GM19023 (cell line): ENCODE data around the gene GNLY.

Source experiments
- ATAC-seq: cut with Tn5 transposase; IDR thresholded peaks from one replicate; pipeline ENCODE4 v1.9.1; 2021; ENCODE audit warnings: mild to moderate bottlenecking, moderate library complexity; ENCODE audit not compliant: unreplicated experiment

GNLY gene

DNA sequence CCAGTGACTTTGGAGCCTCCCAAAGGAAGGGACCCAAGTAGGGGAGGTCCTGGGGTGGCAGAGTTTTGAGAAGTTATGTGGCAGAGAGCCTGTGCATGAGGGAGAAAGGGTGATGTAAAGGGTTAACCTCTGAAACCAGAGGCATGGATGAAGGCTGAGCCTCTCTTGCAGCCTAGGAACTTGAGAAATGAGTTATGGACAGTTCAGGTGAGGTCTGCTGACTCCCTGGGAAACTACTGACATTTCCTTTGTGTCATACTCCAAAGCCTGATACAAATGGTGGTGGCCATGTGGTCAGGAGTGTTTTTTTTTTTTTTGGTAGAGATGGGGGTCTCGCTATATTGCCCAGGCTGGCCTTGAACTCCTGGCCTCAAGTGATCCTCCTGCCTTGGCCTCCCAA is 12.4 kb upstream of the GNLY start:
- ATAC-seq, result no peak

DNA sequence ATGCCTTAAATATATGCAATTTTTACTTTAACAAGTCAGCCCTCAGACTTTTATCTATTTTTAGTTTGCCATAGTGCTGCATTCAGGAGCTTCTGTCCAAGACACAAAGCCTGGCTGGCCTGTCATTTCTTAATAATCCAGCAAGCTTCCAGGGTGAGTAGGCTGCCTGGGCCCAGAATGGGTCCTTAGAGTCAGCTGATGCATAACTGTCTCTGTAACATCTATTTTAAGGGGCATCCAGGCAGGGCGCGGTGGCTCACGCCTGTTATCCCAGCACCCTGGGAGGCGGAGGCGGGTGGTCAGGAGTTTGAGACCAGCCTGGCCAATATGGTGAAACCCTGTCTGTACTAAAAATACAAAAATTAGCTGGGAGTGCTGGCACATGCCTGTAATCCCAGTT is 11.8 kb upstream of the GNLY start:
- no peak for ATAC-seq

DNA sequence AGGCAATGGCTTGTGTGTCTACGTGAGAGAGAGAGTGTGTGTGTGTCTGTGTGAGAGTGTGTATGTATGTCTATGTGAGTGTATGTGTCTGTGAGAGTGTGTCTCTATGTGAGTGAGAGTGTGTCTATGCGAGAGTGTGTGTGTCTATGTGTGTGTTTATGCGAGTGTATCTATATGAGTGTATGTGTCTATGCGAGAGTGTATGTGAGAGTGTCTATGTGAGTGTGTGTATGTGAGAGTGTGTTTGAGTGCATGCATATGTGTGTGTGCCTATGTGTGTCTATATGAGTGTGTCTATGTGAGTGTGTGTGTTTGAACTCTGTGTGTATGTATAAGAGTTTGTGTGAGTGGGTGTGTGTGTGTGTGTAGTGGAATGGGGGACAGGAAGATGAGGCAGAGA is 9.8 kb upstream of the GNLY start:
- no peak for ATAC-seq

DNA sequence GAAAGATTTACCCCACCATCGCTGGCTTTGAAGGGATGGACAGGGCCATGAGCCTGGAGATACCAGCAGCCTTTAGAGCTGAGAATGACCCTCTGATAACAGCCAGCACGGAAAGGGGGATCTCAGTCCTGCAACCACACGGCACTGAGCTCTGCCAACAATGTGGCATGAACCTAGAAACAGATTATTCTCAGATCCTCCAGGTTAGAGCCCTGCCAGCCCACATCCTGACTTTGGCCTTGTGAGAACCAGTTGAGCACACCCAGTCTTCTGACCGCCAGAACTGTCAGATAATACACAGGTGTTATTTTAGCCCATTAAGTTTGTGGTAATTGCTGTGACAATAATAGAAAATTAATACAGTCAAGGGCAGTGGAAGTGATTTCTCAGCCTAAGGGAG is 9.4 kb upstream of the GNLY start:
- no peak for ATAC-seq

DNA sequence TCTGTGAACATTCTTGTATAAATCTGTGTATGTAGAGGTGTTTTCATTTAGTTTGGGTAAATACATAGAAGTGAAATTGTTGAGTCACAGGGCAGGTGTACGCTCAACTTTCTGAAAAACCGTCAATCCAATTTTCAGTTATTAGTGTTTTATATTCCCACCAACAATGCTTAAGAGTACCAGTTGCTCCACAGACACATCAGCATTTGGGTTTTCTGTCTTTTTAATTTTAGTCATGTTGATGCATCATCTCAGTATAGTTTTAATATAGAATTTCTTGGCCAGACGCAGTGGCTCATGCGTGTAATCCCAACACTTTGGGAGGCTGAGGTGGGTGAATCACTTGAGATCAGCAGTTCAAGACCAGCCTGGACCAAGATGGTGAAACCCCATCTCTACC is 3.2 kb upstream of the GNLY start:
- no peak for ATAC-seq

DNA sequence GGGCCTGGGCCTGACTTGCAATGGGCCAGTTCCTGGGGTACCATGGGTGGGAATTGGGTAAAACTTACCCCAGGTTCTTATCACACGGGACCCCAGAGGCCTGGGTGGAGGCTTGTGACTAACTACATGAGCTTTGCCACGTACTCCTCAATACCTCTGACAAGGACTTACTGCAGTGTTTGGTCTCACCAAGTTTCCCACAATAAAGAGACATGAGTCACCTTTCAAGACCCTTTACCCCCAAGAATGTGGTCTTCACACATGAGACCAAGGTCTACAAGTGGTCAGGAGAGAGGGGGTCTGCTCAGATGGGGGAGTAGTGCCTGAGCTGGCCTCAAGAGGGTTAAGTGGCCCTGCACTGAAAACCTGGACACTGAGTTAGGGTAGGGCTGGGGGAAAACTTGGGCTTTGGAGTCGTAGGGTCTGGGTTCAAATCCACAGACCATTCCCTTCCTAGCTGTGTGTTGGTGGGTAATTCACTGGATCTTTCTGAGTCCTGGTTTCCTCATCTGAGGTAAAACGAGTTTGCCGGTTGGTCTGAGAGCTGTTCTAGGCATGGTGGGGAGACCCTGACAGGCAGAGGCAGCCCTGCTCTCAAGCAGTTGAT is 2.0 kb upstream of the GNLY start:
- no peak for ATAC-seq

DNA sequence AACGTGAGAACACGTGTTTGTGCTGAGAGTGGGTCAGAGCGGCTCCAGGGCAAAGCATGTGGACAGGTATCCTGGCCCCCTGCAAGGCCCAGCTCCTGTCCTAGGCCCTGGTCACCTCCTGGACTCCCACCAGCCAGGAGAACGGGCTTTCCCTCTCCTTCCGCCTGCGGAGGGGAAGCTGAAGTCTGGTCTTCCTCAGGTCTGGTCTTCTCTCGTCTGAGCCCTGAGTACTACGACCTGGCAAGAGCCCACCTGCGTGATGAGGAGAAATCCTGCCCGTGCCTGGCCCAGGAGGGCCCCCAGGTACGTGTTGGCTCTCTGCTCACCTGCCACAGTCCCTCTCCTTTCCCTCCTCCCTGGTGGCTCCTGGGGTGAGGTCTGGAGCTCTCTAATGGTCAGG is 963 bp downstream of the GNLY start:
- no peak for ATAC-seq

DNA sequence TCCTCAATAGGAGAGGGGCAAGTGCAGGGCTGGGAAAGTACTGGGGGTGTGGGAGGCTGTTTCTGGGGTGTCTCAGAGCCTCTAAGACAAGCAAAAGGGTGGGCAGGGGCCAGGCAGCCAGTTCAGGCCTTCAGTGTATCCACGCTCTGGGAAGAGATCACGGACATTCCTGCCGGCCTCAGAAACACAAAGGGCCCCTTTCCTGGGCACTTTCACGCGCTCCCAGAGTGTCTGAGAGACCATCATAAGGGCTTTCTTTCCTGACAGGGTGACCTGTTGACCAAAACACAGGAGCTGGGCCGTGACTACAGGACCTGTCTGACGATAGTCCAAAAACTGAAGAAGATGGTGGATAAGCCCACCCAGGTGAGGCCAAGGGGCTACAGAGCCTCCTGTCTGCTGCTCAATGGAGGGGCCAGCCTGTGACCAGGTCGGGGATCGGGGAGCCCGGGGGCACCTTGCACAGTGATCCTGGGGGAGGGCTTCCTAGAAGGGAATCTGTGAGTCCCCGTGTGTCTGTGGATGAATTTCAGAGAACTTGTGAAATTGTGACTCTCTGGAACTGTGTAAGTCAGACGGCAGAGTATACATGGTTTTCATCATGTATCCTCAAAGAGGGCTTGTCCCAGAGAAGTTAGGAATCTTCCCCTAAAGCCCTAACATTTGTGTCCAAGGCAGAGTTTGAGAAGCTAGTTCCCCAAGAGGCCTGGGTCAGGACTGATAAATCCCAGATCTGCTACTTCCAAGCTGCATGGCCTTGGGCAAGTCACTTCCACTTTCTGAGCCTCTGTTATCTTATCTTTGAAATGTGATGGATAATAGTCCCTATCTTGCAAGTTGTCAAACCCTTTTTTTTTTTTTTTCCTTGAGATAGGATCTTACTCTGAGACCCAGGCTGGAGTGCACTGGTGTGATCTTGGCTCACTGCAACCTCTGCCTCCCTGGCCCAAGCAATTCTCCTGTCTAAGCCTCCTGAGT is 1.8 kb downstream of the GNLY start:
- ATAC-seq, result no peak

DNA sequence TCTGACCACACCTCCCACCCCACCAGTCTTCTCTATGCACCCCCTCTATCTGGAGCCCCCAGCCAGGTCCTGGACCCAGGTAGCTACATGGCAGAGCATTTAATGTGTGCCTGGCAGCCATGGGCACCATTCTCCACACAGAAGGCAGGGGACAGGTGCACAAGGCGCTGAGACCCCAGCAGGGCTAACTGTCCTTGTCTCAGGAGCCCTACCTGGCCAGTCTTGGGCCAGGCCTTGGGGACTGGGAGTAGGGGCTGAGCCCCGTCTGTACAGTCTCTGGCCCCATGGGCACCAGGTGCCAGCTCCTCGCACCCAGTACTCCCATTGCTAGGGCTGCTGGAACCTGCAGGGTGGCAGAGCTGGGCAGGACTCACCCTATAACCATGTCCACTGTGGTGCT is 2.9 kb downstream of the GNLY start:
- ATAC-seq, result no peak

DNA sequence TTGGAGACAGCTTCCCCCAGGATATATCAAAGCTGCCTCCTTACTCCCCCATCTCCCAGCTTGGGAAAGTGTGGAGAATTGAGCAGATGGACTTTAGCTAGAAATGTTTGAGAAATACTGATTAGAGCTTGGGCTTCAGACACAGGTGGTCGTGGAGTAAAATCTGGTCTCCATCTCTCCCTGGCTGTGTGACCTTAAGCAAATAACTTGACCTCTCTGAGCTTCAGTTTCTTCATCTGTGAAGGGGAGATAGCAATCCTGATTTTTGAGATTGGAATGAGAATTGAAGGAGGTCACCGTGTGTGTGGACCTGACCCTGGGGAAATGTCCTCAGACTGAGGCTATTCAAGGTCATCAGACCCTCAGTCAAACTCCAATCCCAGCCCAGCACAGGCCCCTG is 3.6 kb downstream of the GNLY start:
- no peak for ATAC-seq

DNA sequence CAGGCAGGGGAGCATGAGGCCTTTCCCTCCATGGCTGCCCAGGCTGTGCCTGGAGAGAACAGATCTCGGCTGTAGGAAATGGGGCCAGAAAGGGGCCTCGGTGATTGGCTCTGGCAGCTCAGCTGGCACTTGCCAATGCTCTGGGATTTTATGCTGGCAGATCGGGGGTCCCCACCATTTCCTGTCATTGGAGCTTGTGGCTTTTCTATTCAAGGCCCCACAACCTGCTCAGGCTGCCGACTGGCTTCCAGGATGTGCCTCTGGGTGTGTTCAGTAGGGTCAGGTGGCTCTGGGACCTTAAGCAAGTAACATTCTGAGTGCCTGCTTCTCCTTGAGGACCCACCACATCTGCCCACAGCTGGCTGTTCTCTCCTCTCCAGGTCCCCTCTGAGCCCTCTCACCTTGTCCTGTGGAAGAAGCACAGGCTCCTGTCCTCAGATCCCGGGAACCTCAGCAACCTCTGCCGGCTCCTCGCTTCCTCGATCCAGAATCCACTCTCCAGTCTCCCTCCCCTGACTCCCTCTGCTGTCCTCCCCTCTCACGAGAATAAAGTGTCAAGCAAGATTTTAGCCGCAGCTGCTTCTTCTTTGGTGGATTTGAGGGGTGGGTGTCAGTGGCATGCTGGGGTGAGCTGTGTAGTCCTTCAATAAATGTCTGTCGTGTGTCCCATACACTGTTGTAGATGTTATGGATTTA is 4.2 kb downstream of the GNLY start:
- ATAC-seq, result no peak

DNA sequence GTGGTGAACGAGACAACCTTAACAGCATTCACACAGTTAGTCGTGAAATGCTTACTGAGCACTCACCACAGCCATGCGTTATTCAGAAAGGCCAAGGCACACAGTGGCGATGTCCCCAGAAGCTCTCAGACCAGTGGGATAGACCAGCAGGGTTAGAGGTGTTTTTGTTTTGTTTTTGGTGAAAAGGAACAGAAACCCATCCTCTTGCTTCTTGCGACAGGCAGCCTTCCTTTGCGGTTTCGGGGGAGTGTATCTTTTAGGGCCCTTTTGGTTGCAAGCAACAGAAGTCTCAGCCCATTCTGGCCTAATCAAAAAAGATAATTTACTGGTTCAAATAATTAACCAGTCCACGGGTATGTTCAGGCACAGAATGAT is 4.7 kb downstream of the GNLY start:
- no peak for ATAC-seq

DNA sequence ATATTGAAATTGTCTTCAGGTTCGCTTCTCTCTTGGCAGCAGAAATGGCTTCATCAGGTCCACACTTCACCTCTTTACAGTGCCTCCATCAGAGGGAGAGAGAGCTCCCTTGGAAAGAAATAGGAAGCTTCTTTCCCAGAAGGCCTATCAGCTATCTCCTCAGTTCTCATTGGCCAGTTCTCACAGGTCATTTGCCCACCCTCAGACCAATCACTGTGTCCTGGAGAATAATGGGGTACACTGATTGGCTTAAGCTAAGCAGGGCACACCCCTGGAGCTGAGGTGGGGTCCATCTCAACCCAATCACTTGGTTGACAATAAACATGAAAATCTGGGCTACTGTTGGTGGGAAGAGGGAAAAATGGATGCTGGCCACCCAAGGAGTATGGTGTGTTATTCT is 5.2 kb downstream of the GNLY start:
- ATAC-seq, result no peak

DNA sequence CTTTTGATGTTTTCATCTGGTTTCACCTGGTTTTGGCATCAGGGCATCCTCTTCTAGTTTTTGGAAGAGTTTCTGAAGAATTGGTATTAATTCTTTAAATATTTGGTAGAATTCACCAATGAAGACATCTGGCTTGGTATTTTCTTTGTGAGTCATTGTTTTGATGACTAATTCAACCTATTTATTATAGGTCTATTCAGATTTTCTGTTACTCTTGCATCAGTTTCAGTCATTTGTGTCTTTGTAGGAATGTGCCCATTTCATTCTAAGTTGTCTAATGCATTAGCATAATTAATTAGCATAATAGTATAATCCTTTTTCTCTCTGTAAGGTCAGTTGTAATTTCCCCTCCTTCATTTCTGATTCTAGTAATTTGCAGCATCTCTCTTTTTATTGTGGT is 8.0 kb downstream of the GNLY start:
- no peak for ATAC-seq

DNA sequence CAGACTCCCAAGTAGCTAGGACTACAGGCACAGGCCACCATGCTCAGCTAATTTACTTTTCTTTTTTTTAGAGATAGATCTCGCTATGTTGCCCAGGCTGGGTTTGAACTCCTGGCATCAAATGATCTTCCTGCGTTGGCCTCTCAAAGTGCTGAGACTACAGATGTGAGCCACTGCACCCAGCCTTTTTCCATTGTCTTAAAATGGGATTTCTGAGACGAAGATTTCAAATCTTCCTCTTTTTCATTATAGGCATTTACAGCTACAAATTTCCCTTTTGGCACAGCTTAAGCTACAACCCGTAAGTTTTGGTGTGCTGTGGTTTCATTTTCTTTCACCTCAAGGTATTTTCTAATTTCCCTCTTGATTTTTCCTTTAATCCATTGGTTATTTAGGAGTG is 8.6 kb downstream of the GNLY start:
- no peak for ATAC-seq

DNA sequence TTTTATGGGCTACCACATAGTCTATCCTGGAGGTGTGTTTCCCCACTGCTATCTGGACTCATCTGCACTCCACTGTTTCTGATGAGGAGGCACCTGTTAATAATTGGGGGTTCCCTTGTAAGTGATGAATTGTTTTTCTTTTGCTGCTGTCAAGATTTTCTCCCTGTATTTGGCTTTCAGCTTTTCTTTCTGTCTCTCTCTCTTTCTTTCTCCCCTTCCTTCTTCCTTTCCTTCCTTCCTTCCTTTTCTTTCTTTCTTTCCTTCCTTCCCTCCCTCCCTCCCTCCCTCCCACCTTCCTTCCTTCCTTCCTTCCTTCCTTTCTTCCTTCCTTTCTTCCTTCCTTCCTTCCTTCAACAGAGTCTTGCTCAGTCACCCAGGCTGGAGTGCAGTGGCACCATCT is 9.2 kb downstream of the GNLY start:
- ATAC-seq, result no peak

DNA sequence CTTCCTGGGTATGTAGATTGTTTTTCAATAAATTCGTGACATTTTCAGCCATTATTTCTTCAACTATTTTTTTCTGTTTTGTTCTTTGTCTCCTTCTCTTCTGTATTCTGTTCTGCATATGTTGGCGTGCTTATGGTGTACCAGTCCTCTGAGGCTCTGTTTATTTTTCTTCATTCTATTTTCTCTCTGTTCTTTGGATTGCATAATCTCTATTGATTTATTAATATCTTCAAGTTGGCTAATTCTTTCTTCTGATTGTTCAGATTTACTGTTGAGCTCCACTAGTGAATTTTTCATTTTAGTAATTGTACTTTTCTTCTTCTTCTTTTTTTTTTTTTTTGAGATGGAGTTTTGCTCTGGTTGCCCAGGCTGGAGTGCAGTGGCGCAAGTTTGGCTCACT is 9.9 kb downstream of the GNLY start:
- no peak for ATAC-seq

DNA sequence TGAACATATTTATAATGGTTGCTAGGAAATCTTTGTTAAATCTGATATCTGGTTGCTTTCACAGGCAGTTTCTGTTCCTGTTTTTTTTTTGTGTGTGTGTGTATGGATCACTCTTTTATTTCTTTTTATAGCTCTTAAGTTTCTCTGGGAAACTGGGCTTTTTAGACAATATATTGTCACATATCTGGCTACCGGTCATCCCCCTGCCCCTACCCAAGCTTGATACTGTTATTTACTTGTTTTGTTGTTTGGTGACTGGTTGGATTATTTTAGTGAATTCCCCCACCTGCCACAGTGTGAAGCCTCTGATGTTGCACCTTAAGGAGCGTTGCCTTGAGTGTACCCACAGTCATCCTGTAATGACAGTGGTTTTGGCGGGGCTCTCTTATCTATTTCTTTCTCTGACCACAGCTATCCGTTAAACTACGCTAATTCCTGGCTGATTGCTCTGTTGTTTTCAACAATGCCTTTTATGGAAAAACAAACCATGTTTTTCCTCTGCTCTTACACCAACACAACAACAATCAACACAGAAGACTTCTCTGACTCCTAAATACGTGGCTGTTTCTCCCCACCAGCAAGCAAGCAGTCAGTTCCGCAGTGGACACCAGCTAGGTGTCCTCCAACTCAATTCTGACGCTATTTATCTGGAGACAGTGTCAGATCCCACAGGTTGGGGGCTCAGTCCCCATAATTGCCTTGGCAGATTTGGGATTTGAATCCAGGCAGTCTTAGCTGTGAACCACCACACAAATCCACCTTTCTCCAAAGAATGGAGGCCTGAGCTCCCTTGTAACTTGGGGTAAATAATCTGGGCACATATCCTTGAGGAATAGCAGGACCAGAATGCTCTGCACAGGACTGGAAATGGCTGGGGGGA is 10.9 kb downstream of the GNLY start:
- ATAC-seq, result peak; percentile 66

DNA sequence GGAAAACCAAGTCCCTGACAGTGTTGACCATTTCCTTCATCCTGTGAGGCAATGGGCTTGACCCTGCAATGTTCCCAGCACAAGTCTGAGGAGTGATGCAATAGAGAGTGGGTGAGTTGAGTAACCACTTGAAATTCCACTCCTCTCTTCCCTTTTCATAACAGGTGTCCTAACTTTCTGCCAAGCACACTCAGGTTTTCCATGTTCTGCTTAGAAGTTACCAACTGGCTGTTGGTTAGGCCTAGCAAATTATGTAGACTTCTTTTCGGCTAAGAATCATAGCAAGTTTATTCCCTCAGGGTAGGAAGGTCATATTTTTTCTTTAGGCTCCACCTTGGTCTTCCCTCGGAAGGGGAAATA is 11.5 kb downstream of the GNLY start:
- no peak for ATAC-seq

DNA sequence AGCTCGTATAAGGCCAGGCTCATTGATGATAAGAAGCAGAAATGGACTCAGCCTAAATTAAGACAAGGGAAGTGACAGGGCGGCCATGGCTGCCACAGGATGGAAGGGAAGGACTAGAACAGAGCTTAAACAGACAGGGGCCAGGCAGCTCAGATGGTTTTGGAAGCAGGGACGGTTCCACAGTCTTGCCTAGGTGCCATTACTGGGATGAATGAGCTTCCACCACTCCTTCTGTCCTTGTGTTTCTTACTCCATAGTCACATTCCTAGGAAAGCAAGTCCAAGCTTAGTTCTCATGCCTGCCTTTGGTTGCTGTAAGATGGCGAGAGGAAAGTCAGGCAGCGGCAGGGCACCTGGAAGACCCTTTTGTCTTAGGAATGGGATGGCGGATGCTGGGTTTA is 11.9 kb downstream of the GNLY start:
- no peak for ATAC-seq
